ENCODE data around the gene BAIAP2L1. TPM values are rescaled to one million over a fixed set of nuclear protein-coding genes. Genes with fewer than 3 reads are reported as not detected.

BAIAP2L1 gene
- total RNA-seq, 1 experiment from 2014 or later = 120 TPM

- Histone ChIP-seq H3K9me3 (ENCODE audit: control insufficient read depth, insufficient read depth, low read depth, low read length) (no peaks in the 10 kb centered on the region), H3K36me3 (ENCODE audit: control insufficient read depth, insufficient read depth, low read length) (no peaks in the 10 kb centered on the region), H3K27ac (ENCODE audit: low read length) (peak overlapping the region; percentile 74), H3K27me3 (ENCODE audit: control insufficient read depth, insufficient read depth, low read length) (no peaks in the 10 kb centered on the region), H3K4me3 (ENCODE audit: low read depth in 2 of 2, low read length in 2 of 2) (peak overlapping the region in 1 of 2 experiments; percentile 21; a peak in 2 of 4 replicates), H3K4me1 (ENCODE audit: control insufficient read depth, insufficient read depth, low read length) (peaks cover 32% of the 10 kb centered on the region)
- DNase-seq (ENCODE audit: low read depth, low spot score) = peak; percentile 98
- CTCF ChIA-PET = interaction anchor here (0.7 to 1.4 kb wide), 2 partner anchors 18 to 61 kb away, joined by 5 to 6 read pairs; partner anchors contain the start of gene BAIAP2L1
- peak; percentile 95 for ATAC-seq
- intact Hi-C loops (cut with micrococcal nuclease; ENCODE audit: unreplicated experiment) = no loop called here
- no peak for TF ChIP-seq TCF7L2 (IDR thresholded peaks at IDR 0.05; ENCODE audit: low read depth, low read length)
- TF ChIP-seq SIN3A (IDR thresholded peaks at IDR 0.05; ENCODE audit: borderline replicate concordance, insufficient read depth, low read depth, low read length) = no peak
- peak; percentile 73; the same call in 1 of the 2 replicates for TF ChIP-seq POLR2AphosphoS5 (IDR thresholded peaks at IDR 0.05; ENCODE audit: low read depth, low read length)
- BruUV-seq (replicated peaks) = no TSS peak
- in situ Hi-C loops (cut with HindIII; ENCODE audit: low pct_unique_long_range_greater_than_20kb, low sequenced_read_pairs) = no loop called here
- POLR2A ChIA-PET = interaction anchor here (0.6 kb wide), 1 partner anchor 425 kb away, joined by 3 read pairs; no protein-coding TSS in a partner anchor
Measured at GRCh38 chr7:98418636-98419315, 17.9 kb upstream of the BAIAP2L1 start.

DNA sequence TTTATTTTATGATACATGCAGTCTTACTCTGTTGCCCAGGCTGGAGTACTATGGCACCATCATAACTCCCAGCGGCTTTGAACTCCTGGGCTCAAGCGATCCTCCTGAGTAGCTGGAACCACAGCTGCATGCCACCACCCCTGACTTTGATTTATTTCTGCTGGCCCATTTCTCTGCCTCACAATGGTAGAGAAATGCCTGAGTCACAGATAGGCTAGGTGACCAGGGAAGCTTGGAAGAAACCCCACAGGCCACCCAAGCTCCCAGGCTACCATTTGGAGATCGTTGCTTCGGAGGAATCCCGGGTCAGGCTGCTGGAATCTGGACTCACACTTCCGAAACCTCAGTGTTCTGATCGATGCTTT lies 17.4 kb upstream of the BAIAP2L1 start:
- ChIA-PET CTCF (interaction anchor here (0.7 to 2.6 kb wide), 2 partner anchors 17 to 40 kb away, joined by 4 to 22 read pairs; partner anchors contain the start of gene BAIAP2L1), POLR2A (interaction anchor here (0.6 kb wide), 1 partner anchor 114 kb away, joined by 4 read pairs; no protein-coding TSS in a partner anchor)
- peak overlapping the region in 1 of 2 experiments; percentile 21; a peak in 2 of 4 replicates for H3K4me3 ChIP-seq (ENCODE audit: low read depth in 2 of 2, low read length in 2 of 2)
- H3K9me3 ChIP-seq (ENCODE audit: control insufficient read depth, insufficient read depth, low read depth, low read length) = no peaks in the 10 kb centered on the region
- BruUV-seq (replicated peaks) = TSS peak; percentile 93
- in situ Hi-C loops (cut with HindIII; ENCODE audit: low pct_unique_long_range_greater_than_20kb, low sequenced_read_pairs) = no loop called here
- no peaks in the 10 kb centered on the region for H3K27me3 ChIP-seq (ENCODE audit: control insufficient read depth, insufficient read depth, low read length)
- ATAC-seq (peak; percentile 21), DNase-seq (ENCODE audit: low read depth, low spot score) (no peak)
- H3K36me3 ChIP-seq (ENCODE audit: control insufficient read depth, insufficient read depth, low read length) = no peaks in the 10 kb centered on the region
- H3K27ac ChIP-seq (ENCODE audit: low read length) = peak overlapping the region; percentile 74
- intact Hi-C loops (cut with micrococcal nuclease; ENCODE audit: unreplicated experiment) = no loop called here
- H3K4me1 ChIP-seq (ENCODE audit: control insufficient read depth, insufficient read depth, low read length) = peaks cover 32% of the 10 kb centered on the region
- TF ChIP-seq REST (IDR thresholded peaks at IDR 0.05; ENCODE audit: insufficient read depth in 1 of 2, low read depth in 2 of 2, low read length in 1 of 2) (no peak), CTCF (IDR thresholded peaks at IDR 0.05) (no peak), TCF7L2 (IDR thresholded peaks at IDR 0.05; ENCODE audit: low read depth, low read length) (no peak), POLR2AphosphoS5 (IDR thresholded peaks at IDR 0.05; ENCODE audit: low read depth, low read length) (no peak), SIN3A (IDR thresholded peaks at IDR 0.05; ENCODE audit: borderline replicate concordance, insufficient read depth, low read depth, low read length) (no peak)

Measured in Panc1 (cell line).